A549 treated with GW870086 at 1 μM for 4 hours (cell line): ENCODE results near the gene TPMT. TPM values are rescaled to one million over a fixed set of nuclear protein-coding genes. Genes with fewer than 3 reads are reported as not detected.

Experiments used
- total RNA-seq: library from RNA; stranded (reverse); fragments of 200-300 nt; extraction: Qiagen RNA extraction; gene quantifications from 5 replicates; pipeline ENCODE4 v1.2.3, GENCODE V29; 2022; ENCODE audit warnings: low read depth

Gene TPMT
- 5.6 to 6.7 TPM (median 5.9 TPM) in 5 replicates for total RNA-seq

GRCh38 chr6:18154507-18155149 is at the start of gene TPMT:
Gene TPMT, minus strand, starts transcription at chr6:18155077. Its CDS starts 5,950 bp downstream, at chr6:18149127.

DNA sequence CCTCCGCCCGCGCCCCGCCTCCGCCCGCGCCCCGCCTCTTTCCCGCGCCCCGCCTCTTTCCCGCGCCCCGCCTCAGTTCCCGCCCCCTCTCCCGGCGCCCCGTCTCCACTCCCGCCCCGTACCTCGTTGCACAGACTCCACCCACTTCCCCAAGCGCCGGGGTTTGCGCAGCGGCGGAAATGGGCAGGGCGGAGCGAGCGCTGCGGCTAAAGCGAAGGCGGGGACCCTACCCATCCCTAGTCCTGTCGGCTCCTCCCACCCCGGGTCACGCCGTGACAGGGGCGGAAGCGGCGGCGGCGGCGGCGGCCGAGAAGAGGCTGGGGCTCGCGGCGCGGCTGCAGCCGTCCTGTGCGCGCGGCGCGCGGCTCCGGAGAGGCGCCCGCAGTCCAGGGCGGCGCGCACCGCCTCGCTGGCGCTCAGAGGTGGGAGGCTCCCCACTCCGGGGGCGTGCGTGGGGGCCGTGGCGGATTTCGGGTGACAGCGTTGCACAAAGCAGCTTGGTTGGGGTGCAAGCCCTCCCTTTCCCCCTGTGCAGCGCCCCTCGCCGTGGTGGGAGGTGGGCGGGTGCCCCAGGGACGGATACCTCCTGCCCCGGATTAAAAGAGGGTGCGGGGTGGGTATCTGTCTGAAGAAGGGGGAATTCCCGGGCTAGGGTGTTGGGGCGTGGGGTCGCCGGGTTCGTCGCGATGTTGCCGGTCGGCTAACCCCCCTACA is 430 bp upstream of the TPMT start, which contains the start of gene KDM1B:
KDM1B (plus strand) TSS at position 273 of the 714 bp plus-strand sequence. CDS start 4,474 bp downstream, outside the sequence.

DNA sequence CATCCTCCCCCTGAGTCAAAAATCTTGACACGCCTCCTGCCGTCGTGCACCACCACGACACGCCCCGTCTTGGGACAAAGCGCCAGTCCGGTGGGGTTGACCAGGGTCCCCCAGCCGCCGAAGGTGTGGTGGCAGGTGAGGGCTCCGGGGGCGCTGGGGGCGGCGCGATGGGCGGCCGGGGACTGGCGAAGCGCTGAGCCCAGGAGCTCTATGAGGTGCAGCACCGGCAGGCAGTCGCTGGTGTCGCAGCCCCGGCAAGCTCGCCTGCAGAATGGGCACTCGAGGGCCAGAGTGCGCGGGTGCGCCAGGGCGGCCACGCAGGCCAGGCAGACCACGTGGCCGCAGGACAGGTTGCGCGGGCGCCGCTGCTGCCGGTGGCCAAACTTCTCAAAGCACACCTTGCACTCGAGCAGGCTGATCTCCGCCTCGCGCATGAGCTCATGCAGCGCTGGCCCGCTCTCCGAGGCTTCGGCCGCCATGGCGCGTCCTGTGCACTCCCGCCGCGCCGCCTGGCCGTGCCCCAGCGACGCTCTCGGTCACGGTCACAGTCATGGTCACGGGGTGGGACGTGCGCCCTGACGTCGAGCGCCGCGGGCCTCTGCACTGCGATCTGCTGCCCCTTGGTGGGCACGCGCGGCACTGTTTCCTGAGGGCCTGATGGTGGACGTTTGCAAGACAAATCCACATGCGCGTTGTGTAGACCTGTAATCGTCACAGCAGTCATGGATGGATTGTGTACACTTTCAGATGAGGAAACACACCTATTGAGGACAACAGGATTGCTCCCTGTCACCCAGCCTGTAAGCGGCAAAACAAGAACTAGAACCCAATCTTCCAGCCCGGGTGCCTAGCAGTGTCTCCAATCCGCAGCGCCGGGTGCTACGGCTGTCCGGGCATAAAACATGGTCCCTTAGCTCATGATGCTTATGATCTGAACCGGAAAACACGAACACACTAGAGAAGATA is 32.5 kb downstream of the TPMT start, which contains the start of gene NHLRC1:
NHLRC1 (minus strand) TSS at position 550 of the 966 bp plus-strand sequence; CDS start at position 479, 71 bp downstream.

Other genes with a start within 250 kb of the TPMT start
- 17.6 to 21.4 TPM (median 19.3 TPM) in 5 replicates for gene KIF13A, start 167.4 kb downstream of the TPMT start, total RNA-seq
- gene NHLRC1, start 32.4 kb downstream of the TPMT start, total RNA-seq, result 1.4 to 1.9 TPM (median 1.7 TPM) in 5 replicates
- 7.1 to 8.8 TPM (median 7.7 TPM) in 5 replicates for gene KDM1B, start 345 bp upstream of the TPMT start, total RNA-seq
- gene DEK, start 109.5 kb upstream of the TPMT start, total RNA-seq, result 69.1 to 94.3 TPM (median 81.8 TPM) in 5 replicates
- gene RNF144B, start 232.3 kb upstream of the TPMT start, total RNA-seq, result 0.08 to 0.50 TPM (median 0.31 TPM) in 5 replicates